ENCODE results near the gene MFGE8. TPM values are rescaled to one million over a fixed set of nuclear protein-coding genes. Genes with fewer than 3 reads are reported as not detected.

The MFGE8 gene
- total RNA-seq, 2 experiments from 2014 or later, result 29.0 to 34.0 TPM

- H3K4me1 Mint-ChIP-seq (ENCODE audit: low read depth), result peaks cover 33% of the 10 kb centered on the region
- no peak for DNase-seq
- no peak overlapping the region for H3K27ac Mint-ChIP-seq
- no peaks in the 10 kb centered on the region for H3K27me3 Mint-ChIP-seq
- TF ChIP-seq, protein P1, sequence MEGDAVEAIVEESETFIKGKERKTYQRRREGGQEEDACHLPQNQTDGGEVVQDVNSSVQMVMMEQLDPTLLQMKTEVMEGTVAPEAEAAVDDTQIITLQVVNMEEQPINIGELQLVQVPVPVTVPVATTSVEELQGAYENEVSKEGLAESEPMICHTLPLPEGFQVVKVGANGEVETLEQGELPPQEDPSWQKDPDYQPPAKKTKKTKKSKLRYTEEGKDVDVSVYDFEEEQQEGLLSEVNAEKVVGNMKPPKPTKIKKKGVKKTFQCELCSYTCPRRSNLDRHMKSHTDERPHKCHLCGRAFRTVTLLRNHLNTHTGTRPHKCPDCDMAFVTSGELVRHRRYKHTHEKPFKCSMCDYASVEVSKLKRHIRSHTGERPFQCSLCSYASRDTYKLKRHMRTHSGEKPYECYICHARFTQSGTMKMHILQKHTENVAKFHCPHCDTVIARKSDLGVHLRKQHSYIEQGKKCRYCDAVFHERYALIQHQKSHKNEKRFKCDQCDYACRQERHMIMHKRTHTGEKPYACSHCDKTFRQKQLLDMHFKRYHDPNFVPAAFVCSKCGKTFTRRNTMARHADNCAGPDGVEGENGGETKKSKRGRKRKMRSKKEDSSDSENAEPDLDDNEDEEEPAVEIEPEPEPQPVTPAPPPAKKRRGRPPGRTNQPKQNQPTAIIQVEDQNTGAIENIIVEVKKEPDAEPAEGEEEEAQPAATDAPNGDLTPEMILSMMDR (IDR thresholded peaks at IDR 0.05), result no peak
- ATAC-seq, result no peak
- ChIA-PET CTCF (interaction anchor here (1.7 kb wide), 1 partner anchor 12 kb away, joined by 4 read pairs; no protein-coding TSS in a partner anchor), POLR2A (interaction anchor here (0.6 to 0.9 kb wide), 2 partner anchors 20 to 105 kb away, joined by 3 to 4 read pairs; no protein-coding TSS in a partner anchor)
- no peak overlapping the region for H3K4me3 Mint-ChIP-seq
- H3K9me3 Mint-ChIP-seq, result no peaks in the 10 kb centered on the region
- intact Hi-C loops (cut with micrococcal nuclease), result no loop called here
- H3K36me3 Mint-ChIP-seq (ENCODE audit: low read depth), result peaks cover 4% of the 10 kb centered on the region
These were observed 14.4 kb downstream of the MFGE8 start for GRCh38 chr15:88898736-88899135.

GRCh38 chr15:88897456-88898194 lies 15.6 kb downstream of the MFGE8 start:
- Mint-ChIP-seq H3K36me3 (ENCODE audit: low read depth) (peaks cover 7% of the 10 kb centered on the region), H3K9me3 (no peaks in the 10 kb centered on the region), H3K27me3 (no peaks in the 10 kb centered on the region), H3K27ac (no peak overlapping the region), H3K4me3 (no peak overlapping the region), H3K4me1 (ENCODE audit: low read depth) (peaks cover 36% of the 10 kb centered on the region)
- peak; percentile 80 for DNase-seq
- CTCF ChIA-PET, result interaction anchor here (1.6 to 1.7 kb wide), 2 partner anchors 13 to 19 kb away, joined by 4 to 5 read pairs; no protein-coding TSS in a partner anchor
- intact Hi-C loops (cut with micrococcal nuclease), result no loop called here
- TF ChIP-seq, protein P1 (IDR thresholded peaks at IDR 0.05), result peak; percentile 68
- ATAC-seq, result peak; percentile 74
- POLR2A ChIA-PET, result interaction anchor here (0.6 to 1.3 kb wide), 3 partner anchors 19 to 104 kb away, joined by 3 to 4 read pairs (median 4); no protein-coding TSS in a partner anchor

- Mint-ChIP-seq H3K9me3 (no peaks in the 10 kb centered on the region), H3K4me3 (no peak overlapping the region), H3K27ac (no peak overlapping the region), H3K27me3 (no peaks in the 10 kb centered on the region), H3K36me3 (ENCODE audit: low read depth) (peaks cover 9% of the 10 kb centered on the region), H3K4me1 (ENCODE audit: low read depth) (peaks cover 34% of the 10 kb centered on the region)
- TF ChIP-seq, protein P1 (IDR thresholded peaks at IDR 0.05), result no peak
- ATAC-seq (peak; percentile 8), DNase-seq (no peak)
- intact Hi-C loops (cut with micrococcal nuclease), result no loop called here
- ChIA-PET POLR2A (interaction anchor here (0.6 to 1.3 kb wide), 2 partner anchors 21 to 195 kb away, joined by 3 to 4 read pairs; no protein-coding TSS in a partner anchor), CTCF (interaction anchor here (1.0 to 4.2 kb wide), 3 partner anchors 7 to 246 kb away, joined by 3 to 50 read pairs (median 5); no protein-coding TSS in a partner anchor)
These were observed 16.1 kb downstream of the MFGE8 start for GRCh38 chr15:88897142-88897455.

DNA sequence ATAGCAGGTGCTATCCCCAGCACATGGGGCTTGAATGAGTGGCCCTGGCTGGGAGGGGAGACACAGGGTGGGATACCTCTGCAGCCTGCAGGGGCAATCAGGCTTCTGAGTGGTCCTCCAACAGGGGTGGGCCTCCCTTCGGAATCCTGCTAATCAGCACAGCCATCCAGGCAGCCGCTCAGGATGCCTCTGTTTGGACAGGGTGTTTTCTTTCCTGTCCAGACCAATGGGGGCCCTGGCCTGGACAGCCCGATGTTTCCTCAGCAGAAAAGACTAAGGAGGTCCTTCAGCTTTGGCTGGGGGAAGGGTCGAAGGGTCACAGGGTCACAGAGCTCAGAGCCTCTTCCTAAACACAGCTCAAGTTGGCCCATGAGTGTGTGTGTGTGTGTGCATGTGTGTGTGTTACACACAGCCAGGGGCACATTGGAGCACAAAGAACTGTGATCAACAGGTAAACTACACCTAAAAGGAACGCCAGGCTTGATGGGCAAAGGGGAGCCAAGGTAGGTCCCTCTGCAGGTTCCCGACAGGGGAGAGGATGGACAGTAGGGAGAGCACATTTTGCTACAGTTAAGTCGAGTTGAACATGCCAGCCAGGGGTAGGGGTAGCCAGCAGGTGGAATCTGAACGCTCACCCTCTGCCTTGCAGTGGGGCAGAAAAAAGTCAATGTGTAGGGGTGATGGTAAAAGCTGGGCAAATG lies 16.7 kb downstream of the MFGE8 start:
- Mint-ChIP-seq H3K4me3 (no peak overlapping the region), H3K27me3 (no peaks in the 10 kb centered on the region), H3K4me1 (ENCODE audit: low read depth) (peaks cover 32% of the 10 kb centered on the region), H3K27ac (peak overlapping the region; percentile 18), H3K9me3 (no peaks in the 10 kb centered on the region), H3K36me3 (ENCODE audit: low read depth) (peaks cover 7% of the 10 kb centered on the region)
- TF ChIP-seq, protein P1 (IDR thresholded peaks at IDR 0.05), result no peak
- ChIA-PET CTCF (interaction anchor here (1.0 to 4.2 kb wide), 3 partner anchors 8 to 246 kb away, joined by 3 to 50 read pairs (median 5); no protein-coding TSS in a partner anchor), POLR2A (interaction anchor here (0.6 to 1.3 kb wide), 4 partner anchors 9 to 270 kb away, joined by 3 to 4 read pairs (median 3); no protein-coding TSS in a partner anchor)
- intact Hi-C loops (cut with micrococcal nuclease), result no loop called here
- DNase-seq (no peak), ATAC-seq (no peak)

Measured in activated CD8-positive, alpha-beta T cell treated with anti-CD3 and anti-CD28 coated beads for 36 hours (primary cell).